ENCODE data around the gene GTF2H2.

GRCh38 chr5:71013575-71013974 lies 53.9 kb downstream of the GTF2H2 start:
- TF ChIP-seq EZH2phosphoT487 (IDR thresholded peaks at IDR 0.05; ENCODE audit: low read depth, severe bottlenecking, unreplicated experiment), result no peak
- TF ChIP-seq, protein P1, sequence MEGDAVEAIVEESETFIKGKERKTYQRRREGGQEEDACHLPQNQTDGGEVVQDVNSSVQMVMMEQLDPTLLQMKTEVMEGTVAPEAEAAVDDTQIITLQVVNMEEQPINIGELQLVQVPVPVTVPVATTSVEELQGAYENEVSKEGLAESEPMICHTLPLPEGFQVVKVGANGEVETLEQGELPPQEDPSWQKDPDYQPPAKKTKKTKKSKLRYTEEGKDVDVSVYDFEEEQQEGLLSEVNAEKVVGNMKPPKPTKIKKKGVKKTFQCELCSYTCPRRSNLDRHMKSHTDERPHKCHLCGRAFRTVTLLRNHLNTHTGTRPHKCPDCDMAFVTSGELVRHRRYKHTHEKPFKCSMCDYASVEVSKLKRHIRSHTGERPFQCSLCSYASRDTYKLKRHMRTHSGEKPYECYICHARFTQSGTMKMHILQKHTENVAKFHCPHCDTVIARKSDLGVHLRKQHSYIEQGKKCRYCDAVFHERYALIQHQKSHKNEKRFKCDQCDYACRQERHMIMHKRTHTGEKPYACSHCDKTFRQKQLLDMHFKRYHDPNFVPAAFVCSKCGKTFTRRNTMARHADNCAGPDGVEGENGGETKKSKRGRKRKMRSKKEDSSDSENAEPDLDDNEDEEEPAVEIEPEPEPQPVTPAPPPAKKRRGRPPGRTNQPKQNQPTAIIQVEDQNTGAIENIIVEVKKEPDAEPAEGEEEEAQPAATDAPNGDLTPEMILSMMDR (IDR thresholded peaks at IDR 0.05; ENCODE audit: poor library complexity), result no peak

Measured in hepatocyte (in vitro differentiated cells).